Mucosa of gallbladder (tissue), 1 donor: Measurements from ENCODE around the gene B4GALT7. TPM values are rescaled to one million over a fixed set of nuclear protein-coding genes. Genes with fewer than 3 reads are reported as not detected.
"Not testable (repeated sequence)": the region's sequence is repeated elsewhere in the genome, so short reads cannot be mapped to it uniquely, and the experiment has no call there.

Experiments
- DNase-seq: peaks from one replicate; pipeline ENCODE4 v3.0.0-alpha.2; 2020; ENCODE audit warnings: low spot score
- total RNA-seq: library from RNA; stranded (reverse); gene quantifications from one replicate; pipeline ENCODE4 v1.2.1, GENCODE V29; 2021
- donor health status: DM: no; HTN: no; CAD: no.

The B4GALT7 gene
- total RNA-seq, 1 donor from 2014 or later = 36.1 TPM

DNA sequence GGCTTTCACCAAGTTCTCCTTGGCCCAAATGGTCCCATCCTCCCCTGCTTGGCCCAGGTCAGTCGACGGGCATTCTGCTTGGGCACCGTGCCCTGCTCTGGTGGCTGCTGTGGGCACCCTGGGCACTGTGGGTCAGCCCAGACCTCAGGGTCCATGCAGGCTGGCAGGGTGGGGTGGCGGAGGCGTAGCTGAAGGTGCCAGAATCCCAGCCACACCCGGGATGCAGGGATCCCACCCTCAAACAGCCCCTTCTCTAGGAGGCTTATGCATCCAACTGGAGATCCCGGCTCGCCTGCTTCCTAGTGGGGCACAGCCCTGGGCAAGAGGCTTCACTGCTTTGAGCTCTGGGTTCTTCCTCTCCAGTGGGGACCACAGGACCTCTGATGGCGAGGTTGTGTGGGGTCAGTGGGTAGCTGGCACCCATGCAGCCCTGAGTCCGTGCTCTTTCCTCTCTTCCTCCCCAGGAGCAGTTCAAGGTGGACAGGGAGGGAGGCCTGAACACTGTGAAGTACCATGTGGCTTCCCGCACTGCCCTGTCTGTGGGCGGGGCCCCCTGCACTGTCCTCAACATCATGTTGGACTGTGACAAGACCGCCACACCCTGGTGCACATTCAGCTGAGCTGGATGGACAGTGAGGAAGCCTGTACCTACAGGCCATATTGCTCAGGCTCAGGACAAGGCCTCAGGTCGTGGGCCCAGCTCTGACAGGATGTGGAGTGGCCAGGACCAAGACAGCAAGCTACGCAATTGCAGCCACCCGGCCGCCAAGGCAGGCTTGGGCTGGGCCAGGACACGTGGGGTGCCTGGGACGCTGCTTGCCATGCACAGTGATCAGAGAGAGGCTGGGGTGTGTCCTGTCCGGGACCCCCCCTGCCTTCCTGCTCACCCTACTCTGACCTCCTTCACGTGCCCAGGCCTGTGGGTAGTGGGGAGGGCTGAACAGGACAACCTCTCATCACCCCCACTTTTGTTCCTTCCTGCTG, 9.4 kb downstream of the B4GALT7 start:
- no peak for DNase-seq

GRCh38 chr5:177610131-177610769, 10.3 kb downstream of the B4GALT7 start:
- no peak for DNase-seq

DNA sequence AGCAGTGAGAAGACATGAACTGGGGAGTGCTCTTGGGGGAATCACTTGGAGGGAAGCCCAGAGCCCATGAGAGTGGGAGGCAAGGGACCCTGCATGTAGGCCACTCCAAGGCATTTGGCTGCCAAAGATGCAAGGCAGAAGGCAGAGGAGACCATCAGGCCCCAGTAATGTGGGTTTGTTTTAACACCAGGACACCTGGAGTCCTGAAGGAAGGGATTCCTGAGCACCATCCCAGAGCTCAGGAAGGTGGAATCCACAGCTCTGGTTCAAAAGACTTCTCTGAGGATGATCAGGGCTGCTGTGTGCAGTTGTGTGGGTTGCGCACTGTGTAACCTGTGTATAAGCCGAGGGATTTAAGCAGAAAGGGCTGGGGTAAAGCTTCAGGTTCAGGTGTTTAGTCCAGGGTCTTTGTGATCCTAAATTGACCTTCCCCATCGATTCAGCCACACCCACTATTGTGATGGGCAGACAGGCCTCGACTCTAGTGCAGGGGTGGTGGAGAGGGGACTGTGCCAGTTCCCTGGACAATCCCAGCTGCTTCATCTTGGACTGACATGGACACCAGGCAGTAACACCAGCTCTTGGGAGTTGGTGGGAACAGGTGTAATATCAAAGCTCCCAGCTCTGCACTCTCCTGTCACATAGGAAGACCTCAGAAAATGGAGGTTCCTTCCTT, 11.0 kb downstream of the B4GALT7 start:
- no peak for DNase-seq

- DNase-seq = no peak
These were observed 11.7 kb downstream of the B4GALT7 start for GRCh38 chr5:177611446-177612214.

- DNase-seq = no peak
These were observed 12.3 kb downstream of the B4GALT7 start for GRCh38 chr5:177612215-177612673.

GRCh38 chr5:177620560-177620959, 20.6 kb downstream of the B4GALT7 start:
- no peak for DNase-seq

GRCh38 chr5:177624172-177624571, 24.2 kb downstream of the B4GALT7 start:
- not testable (repeated sequence) for DNase-seq

GRCh38 chr5:177630186-177630585, 30.3 kb downstream of the B4GALT7 start:
- not testable (repeated sequence) for DNase-seq

DNA sequence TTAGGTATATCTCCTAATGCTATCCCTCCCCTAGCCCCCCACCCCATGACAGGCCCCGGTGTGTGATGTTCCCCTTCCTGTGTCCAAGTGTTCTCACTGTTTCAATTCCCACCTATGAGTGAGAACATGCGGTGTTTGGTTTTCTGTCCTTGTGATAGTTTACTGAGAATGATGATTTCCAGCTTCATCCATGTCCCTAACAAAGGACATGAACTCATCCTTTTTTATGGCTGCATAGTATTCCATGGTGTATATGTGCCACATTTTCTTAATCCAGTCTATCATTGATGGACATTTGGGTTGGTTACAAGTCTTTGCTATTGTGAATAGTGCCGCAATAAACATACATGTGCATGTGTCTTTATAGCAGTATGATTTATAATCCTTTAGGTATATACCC, 35.0 kb downstream of the B4GALT7 start:
- not testable (repeated sequence) for DNase-seq

DNA sequence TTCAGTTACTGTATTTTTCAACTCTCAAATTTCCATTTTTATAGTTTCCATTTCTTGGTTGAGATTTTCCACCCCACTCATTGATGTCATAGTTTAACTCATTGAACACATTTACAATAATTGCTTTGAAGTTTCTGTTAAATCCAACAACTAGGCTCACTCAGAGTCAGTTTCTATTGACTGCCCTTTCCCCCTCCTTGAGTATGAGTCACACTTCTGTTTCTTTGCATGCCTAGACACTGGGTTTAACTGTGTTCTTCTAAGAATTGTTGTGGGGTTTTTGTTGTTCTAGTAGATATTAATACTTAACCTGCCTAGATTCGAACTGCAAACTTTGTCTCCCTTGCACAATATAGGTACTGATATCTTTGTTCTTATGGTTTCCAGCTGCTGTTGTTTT, 45.5 kb downstream of the B4GALT7 start:
- not testable (repeated sequence) for DNase-seq

GRCh38 chr5:177651235-177651634, 51.3 kb downstream of the B4GALT7 start:
- not testable (repeated sequence) for DNase-seq

DNA sequence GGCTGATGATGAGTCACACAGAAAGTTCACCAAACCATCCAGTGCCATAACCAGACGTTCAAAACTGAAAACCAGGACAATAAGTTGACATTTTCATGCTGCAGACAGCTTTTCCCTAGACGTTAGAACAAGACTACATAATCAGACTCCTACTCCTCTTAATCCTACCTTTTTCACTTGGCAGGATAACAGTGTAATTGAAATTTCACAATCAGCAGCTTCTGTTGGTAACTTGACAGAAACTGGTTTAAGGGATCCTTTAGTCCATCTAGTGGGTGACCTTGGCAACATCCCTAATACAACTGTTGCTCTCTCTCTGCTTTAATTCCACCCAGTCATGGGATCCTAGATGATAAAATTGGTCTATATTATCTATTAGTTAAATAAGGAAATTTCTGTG, 57.9 kb downstream of the B4GALT7 start:
- not testable (repeated sequence) for DNase-seq

DNA sequence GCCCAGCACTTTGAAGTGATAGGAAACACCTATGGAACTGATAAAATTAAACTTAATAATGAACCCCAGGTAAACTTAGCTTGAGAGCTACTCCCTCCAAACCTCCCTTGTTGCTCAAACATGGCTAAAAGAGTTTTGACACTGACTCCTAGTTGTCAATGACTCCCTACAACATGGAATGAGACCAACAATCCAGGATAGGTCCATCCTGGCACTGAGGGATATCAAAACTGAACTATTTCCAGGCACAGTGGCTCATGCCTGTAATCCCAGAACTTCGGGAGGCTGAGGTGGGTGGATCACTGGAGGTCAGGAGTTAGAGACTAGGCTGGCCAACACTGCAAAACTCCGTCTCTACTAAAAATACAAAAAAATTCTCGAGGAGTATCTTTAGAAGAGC, 58.6 kb downstream of the B4GALT7 start:
- not testable (repeated sequence) for DNase-seq

Other genes with a start within 250 kb of the B4GALT7 start
- 184 TPM for gene LMAN2, start 248.5 kb upstream of the B4GALT7 start, total RNA-seq
- 46.3 TPM for gene RGS14, start 242.2 kb upstream of the B4GALT7 start, total RNA-seq
- gene SLC34A1, start 215.7 kb upstream of the B4GALT7 start, total RNA-seq = 0.06 TPM
- gene PFN3, start 199.5 kb upstream of the B4GALT7 start, total RNA-seq = not detected
- 15.3 TPM for gene F12, start 190.6 kb upstream of the B4GALT7 start, total RNA-seq
- 39.5 TPM for gene GRK6, start 173.5 kb upstream of the B4GALT7 start, total RNA-seq
- gene PRR7, start 153.3 kb upstream of the B4GALT7 start, total RNA-seq = 7.8 TPM
- 89.0 TPM for gene DBN1, start 126.5 kb upstream of the B4GALT7 start, total RNA-seq
- 227 TPM for gene PDLIM7, start 102.5 kb upstream of the B4GALT7 start, total RNA-seq
- gene DOK3, start 90.3 kb upstream of the B4GALT7 start, total RNA-seq = 12.8 TPM
- 84.8 TPM for gene DDX41, start 83.2 kb upstream of the B4GALT7 start, total RNA-seq
- 98.1 TPM for gene FAM193B, start 45.6 kb upstream of the B4GALT7 start, total RNA-seq
- gene TMED9, start 7.9 kb upstream of the B4GALT7 start, total RNA-seq = 155 TPM
- 11.3 TPM for gene FAM153A, start 182.8 kb downstream of the B4GALT7 start, total RNA-seq